PFSK-1 (cell line): ENCODE data around the gene PLXND1.

ENCODE experiments used
- FOXP2 ChIP-seq: optimal IDR thresholded peaks from 2 replicates; pipeline ENCODE3; 2011; ENCODE audit warnings: borderline replicate concordance, control low read depth, inconsistent platforms; ENCODE audit not compliant: insufficient read depth; ENCODE audit errors: extremely low read length, extremely low read depth
- POLR2AphosphoS5 ChIP-seq: IDR thresholded peaks from 2 replicates; pipeline ENCODE4 v1.6.1; 2012; ENCODE audit warnings: low read depth, mild to moderate bottlenecking, control low read depth, low read length, moderate library complexity
- SIN3A ChIP-seq: IDR thresholded peaks from 2 replicates; pipeline ENCODE4 v1.6.1; 2012; ENCODE audit warnings: mild to moderate bottlenecking, low read length, moderate library complexity, borderline replicate concordance; ENCODE audit not compliant: insufficient read depth
- TAF1 ChIP-seq: IDR thresholded peaks from 2 replicates; pipeline ENCODE4 v1.6.1; 2012; ENCODE audit warnings: low read length, control low read depth, borderline replicate concordance; ENCODE audit not compliant: insufficient read depth
- TF ChIP-seq, protein P1 (sequence below), 2 experiments: IDR thresholded peaks; 2 replicates each; pipeline versions ENCODE4 v1.6.1 to v1.8.0; 2011 to 2012; ENCODE audit warnings: low read depth in 2 of 2, low read length in 2 of 2, control low read depth in 1 of 2, inconsistent platforms in 1 of 2, mild to moderate bottlenecking in 1 of 2, moderate library complexity in 1 of 2; ENCODE audit not compliant: insufficient read depth in 1 of 2

Gene PLXND1

DNA sequence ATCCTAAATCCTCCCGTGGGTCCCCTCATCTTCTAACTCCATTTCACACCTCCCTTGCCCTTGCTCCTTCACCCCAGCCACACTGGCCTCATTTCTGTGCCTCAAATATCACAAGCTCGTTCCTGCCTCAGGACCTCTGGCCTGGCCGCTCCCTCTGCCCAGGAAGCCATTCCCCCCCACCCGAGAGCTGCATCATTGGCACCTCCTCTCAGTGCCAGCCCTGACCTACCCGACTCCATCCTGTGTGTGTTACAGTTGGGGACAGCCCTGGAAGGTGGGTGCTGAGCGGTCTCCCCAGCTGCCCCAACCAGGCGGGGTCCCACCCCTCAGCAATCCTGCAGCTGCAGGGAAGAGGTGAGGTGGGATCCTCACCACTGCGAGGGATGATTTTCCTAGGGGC, 14.5 kb downstream of the PLXND1 start:
- TF ChIP-seq TAF1 = no peak
- TF ChIP-seq FOXP2 = no peak
- TF ChIP-seq SIN3A = no peak
- no peak for TF ChIP-seq POLR2AphosphoS5
- TF ChIP-seq, protein P1, sequence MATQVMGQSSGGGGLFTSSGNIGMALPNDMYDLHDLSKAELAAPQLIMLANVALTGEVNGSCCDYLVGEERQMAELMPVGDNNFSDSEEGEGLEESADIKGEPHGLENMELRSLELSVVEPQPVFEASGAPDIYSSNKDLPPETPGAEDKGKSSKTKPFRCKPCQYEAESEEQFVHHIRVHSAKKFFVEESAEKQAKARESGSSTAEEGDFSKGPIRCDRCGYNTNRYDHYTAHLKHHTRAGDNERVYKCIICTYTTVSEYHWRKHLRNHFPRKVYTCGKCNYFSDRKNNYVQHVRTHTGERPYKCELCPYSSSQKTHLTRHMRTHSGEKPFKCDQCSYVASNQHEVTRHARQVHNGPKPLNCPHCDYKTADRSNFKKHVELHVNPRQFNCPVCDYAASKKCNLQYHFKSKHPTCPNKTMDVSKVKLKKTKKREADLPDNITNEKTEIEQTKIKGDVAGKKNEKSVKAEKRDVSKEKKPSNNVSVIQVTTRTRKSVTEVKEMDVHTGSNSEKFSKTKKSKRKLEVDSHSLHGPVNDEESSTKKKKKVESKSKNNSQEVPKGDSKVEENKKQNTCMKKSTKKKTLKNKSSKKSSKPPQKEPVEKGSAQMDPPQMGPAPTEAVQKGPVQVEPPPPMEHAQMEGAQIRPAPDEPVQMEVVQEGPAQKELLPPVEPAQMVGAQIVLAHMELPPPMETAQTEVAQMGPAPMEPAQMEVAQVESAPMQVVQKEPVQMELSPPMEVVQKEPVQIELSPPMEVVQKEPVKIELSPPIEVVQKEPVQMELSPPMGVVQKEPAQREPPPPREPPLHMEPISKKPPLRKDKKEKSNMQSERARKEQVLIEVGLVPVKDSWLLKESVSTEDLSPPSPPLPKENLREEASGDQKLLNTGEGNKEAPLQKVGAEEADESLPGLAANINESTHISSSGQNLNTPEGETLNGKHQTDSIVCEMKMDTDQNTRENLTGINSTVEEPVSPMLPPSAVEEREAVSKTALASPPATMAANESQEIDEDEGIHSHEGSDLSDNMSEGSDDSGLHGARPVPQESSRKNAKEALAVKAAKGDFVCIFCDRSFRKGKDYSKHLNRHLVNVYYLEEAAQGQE (IDR thresholded peaks at IDR 0.05; ENCODE audit: insufficient read depth in 1 of 2, low read depth in 2 of 2, low read length in 2 of 2) = no peak

DNA sequence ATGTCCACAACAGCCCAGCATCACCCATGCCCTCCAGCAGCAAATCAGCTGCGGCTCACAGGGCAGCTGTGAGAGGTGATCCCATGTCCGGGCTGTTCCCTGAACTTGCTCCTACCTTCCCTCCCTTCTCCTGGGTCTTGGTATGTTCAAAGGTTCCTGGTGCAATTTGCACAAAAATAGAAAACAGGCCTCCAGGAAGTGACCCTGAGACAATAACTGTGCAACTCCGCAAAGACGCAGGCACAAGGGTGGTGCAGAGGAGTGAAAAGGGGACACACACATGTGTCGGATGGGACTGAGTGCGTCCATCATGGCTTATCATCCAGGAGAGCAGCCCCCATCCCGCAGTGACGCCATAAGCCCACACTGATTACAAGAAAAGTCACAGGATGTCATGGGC, 16.3 kb downstream of the PLXND1 start:
- TF ChIP-seq SIN3A (no peak), TAF1 (no peak), FOXP2 (no peak), POLR2AphosphoS5 (no peak)
- TF ChIP-seq, protein P1 (IDR thresholded peaks at IDR 0.05; ENCODE audit: insufficient read depth in 1 of 2, low read depth in 2 of 2, low read length in 2 of 2) = no peak

DNA sequence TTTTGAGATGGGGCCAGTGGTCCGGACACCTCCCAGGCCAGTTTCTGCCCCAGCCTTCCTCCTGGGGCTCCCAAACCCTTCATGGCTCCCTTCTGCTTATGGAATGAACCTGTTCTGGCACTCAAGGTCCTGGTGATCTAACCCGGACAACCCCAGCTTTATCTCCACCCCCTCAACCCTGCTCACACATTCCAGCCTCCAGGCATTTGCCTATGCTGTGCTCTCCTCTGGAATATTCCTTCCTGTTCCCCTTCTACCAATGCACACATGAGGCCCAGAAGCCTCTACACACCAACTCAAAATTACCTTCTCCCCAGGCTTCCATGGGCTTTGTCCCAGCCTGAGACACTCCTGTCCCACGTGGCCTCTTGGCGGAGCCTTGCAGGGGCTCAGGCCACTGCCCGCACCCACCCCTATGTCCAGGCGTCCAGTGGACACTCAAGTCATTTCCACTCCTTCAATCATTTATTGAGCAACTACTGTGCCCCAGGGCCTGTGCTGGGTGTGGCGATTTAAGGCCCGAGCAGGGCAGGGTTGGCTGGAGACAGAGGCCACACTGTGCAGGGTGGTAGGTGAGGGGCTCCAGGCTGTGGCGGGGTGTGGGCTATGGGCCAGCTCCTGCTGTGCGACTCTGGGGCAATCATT, 18.8 kb downstream of the PLXND1 start:
- TF ChIP-seq FOXP2 (no peak), SIN3A (no peak), TAF1 (no peak), POLR2AphosphoS5 (no peak)
- TF ChIP-seq, protein P1 (IDR thresholded peaks at IDR 0.05; ENCODE audit: insufficient read depth in 1 of 2, low read depth in 2 of 2, low read length in 2 of 2) = no peak

DNA sequence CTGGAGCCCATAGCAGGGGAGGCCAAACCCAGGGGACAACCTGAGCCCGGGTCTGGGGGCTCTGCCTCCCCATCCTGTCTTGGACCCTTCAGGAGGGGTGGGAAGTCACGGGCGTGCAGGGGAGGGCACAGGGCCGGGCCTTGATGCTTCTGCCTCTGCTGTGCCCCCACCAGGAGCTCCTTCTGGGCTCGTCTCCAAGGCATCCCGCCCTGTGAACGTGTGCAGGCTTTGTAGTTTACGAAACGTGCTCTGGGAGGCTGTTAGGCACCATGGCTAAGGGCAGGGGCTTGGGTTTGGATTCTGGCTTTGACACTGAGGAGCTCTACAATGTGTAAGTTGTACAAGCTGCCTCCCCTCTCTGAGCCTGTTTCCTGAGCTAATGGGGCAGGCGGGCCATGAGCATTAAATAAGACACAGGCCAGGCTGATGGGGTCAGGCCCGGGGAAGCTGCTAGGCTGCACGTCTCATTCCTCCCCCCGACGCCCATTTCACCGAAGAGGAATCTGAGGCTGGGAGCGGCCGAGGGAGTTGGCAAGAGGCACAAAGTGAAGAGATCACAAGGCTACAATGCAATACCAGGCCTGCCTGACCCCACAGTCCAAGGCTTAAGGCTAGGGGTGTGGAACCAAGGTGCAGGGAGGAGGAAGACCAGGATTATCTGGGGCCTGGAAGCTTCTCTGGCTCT, 19.6 kb downstream of the PLXND1 start:
- no peak for TF ChIP-seq POLR2AphosphoS5

DNA sequence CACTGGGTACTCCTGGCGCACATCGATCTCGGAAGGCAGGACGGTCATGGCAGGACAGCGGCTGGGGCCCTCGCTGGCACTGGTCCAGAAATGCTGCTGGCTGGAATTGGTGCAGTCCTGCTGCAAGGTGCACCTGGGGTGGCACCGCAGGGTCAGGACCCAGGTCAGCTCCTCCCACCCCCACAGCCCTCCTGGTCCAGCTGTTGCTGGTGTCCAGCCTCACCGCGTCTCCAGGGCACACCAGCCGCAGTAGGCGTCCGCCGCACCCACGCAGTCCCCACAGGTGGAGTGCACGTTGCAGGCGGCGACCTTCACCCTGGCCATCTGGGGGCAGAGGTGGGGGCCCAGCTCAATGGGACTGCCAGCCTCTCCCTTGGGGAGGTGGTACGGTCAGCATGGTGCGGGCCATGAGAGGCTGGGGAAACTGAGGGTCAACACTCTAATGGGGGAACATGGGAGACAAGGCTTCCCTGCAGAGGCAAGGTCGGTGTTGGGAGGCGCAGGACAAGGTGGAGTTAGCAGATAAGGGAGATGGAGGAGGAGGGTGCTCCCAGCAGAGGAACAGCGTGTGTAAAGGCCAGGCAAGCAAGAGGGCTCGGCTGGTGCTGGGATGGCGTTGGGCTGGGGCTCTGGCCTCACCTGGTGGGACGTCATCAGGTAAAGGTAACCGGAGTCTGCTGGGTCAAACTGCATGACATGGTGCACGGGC, 20.4 kb downstream of the PLXND1 start:
- TF ChIP-seq FOXP2 = no peak
- TF ChIP-seq TAF1 = no peak
- TF ChIP-seq, protein P1 (IDR thresholded peaks at IDR 0.05; ENCODE audit: insufficient read depth in 1 of 2, low read depth in 2 of 2, low read length in 2 of 2) = no peak
- TF ChIP-seq POLR2AphosphoS5 = no peak
- no peak for TF ChIP-seq SIN3A
